Hepatocyte (in vitro differentiated cells): ENCODE measurements around the gene NIT2.

ENCODE experiments used
- EZH2phosphoT487 ChIP-seq: fragments of 200-600 bp; sonication (generic); IDR thresholded peaks from one replicate; pipeline ENCODE4 v1.6.1; 2018; ENCODE audit warnings: antibody characterized with exemption, mild to moderate bottlenecking, low read depth, moderate library complexity; ENCODE audit not compliant: unreplicated experiment, severe bottlenecking
- TF ChIP-seq, protein P1 (sequence below): fragments of 200-600 bp; sonication (generic); IDR thresholded peaks from 2 replicates; pipeline ENCODE4 v1.5.1; 2016; ENCODE audit warnings: antibody characterized with exemption, mild to moderate bottlenecking; ENCODE audit not compliant: poor library complexity

DNA sequence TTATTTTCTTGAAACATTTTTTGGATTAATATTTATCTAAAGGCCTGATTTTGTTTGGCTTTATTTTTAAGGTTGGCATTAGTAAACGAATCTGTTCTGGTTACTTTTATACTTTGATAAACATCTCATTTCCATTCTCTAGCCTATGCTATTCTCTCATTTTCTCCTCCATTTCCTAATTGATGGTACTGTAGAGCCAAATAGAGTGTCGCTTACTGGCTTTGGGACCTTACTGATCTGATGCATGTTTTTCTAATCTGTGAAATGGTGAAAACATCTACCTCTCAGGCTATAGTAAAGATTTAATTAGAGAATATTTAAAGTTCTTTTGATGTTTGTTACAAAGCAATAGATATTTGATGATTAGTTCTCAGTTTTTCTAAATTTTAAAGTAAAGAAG lies 68.3 kb downstream of the NIT2 start:
- TF ChIP-seq, protein P1, sequence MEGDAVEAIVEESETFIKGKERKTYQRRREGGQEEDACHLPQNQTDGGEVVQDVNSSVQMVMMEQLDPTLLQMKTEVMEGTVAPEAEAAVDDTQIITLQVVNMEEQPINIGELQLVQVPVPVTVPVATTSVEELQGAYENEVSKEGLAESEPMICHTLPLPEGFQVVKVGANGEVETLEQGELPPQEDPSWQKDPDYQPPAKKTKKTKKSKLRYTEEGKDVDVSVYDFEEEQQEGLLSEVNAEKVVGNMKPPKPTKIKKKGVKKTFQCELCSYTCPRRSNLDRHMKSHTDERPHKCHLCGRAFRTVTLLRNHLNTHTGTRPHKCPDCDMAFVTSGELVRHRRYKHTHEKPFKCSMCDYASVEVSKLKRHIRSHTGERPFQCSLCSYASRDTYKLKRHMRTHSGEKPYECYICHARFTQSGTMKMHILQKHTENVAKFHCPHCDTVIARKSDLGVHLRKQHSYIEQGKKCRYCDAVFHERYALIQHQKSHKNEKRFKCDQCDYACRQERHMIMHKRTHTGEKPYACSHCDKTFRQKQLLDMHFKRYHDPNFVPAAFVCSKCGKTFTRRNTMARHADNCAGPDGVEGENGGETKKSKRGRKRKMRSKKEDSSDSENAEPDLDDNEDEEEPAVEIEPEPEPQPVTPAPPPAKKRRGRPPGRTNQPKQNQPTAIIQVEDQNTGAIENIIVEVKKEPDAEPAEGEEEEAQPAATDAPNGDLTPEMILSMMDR: no peak
- TF ChIP-seq EZH2phosphoT487: no peak
